Lower leg skin (tissue), 3 donors: ENCODE results near the gene EYS.

Source experiments
- POLR2A ChIP-seq, 2 donors: fragments of 450-650 bp; IDR thresholded peaks; one replicate each; pipeline ENCODE4 v1.6.1; 2016 to 2017; ENCODE audit warnings: antibody characterized with exemption in 2 of 2, mild to moderate bottlenecking in 1 of 2, moderate library complexity in 1 of 2
- TF ChIP-seq, protein P1 (sequence below), 3 donors: fragments of 450-650 bp; IDR thresholded peaks; one replicate each; pipeline ENCODE4 v1.5.1; 2016; ENCODE audit warnings: antibody characterized with exemption in 3 of 3, mild to moderate bottlenecking in 3 of 3, moderate library complexity in 2 of 3

DNA sequence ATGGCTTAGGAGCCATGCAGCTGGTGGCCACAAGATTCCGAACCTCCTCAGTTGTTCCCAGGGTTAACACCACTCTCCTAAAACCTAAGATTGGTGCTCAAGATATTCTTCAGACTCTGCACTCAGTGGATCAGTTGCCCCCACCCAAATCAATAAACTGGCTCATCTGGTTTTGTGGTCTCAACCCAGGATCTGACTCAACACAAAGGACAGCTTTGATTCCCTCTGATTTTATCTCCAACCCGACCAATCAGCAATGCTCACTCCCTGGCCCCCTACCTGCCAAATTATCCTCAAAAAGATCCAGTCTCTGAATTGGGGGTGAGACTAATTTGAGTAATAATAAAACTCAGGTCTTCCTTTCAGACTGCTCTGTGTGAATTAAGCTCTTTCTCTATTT lies 137.5 kb downstream of the EYS start:
- TF ChIP-seq, protein P1, sequence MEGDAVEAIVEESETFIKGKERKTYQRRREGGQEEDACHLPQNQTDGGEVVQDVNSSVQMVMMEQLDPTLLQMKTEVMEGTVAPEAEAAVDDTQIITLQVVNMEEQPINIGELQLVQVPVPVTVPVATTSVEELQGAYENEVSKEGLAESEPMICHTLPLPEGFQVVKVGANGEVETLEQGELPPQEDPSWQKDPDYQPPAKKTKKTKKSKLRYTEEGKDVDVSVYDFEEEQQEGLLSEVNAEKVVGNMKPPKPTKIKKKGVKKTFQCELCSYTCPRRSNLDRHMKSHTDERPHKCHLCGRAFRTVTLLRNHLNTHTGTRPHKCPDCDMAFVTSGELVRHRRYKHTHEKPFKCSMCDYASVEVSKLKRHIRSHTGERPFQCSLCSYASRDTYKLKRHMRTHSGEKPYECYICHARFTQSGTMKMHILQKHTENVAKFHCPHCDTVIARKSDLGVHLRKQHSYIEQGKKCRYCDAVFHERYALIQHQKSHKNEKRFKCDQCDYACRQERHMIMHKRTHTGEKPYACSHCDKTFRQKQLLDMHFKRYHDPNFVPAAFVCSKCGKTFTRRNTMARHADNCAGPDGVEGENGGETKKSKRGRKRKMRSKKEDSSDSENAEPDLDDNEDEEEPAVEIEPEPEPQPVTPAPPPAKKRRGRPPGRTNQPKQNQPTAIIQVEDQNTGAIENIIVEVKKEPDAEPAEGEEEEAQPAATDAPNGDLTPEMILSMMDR (IDR thresholded peaks at IDR 0.05) = no peak
- no peak for TF ChIP-seq POLR2A (IDR thresholded peaks at IDR 0.05)
